Activated T-helper 1 cell treated with Interleukin-2 at 50 U/mL for 16 hours (primary cell): ENCODE measurements around the gene ZBTB34.
"Not testable (repeated sequence)": the region's sequence is repeated elsewhere in the genome, so short reads cannot be mapped to it uniquely, and the experiment has no call there.

ENCODE experiments used
- DNase-seq: peaks from one replicate; pipeline ENCODE4 v3.0.0-alpha.2; 2020; ENCODE audit warnings: low read depth

The ZBTB34 gene

GRCh38 chr9:126860077-126860756 is at the start of gene ZBTB34:
Gene ZBTB34 (plus strand): TSS chr9:126860639. CDS start chr9:126879400, 18,761 bp downstream.
- DNase-seq = peak; percentile 69

- no peak for DNase-seq
Observed at GRCh38 chr9:126813072-126813471, 47.4 kb upstream of the ZBTB34 start.

- no peak for DNase-seq
Observed at GRCh38 chr9:126814091-126814490, 46.3 kb upstream of the ZBTB34 start.

GRCh38 chr9:126817615-126818014 is 42.8 kb upstream of the ZBTB34 start:
- DNase-seq = not testable (repeated sequence)

GRCh38 chr9:126818482-126818881 is 42.0 kb upstream of the ZBTB34 start:
- no peak for DNase-seq

- no peak for DNase-seq
Observed at GRCh38 chr9:126819482-126819881, 41.0 kb upstream of the ZBTB34 start.

GRCh38 chr9:126822278-126822677 is 38.2 kb upstream of the ZBTB34 start:
- DNase-seq = no peak

GRCh38 chr9:126822873-126823272 is 37.6 kb upstream of the ZBTB34 start:
- DNase-seq = no peak

- DNase-seq = not testable (repeated sequence)
Observed at GRCh38 chr9:126824052-126824451, 36.4 kb upstream of the ZBTB34 start.

- no peak for DNase-seq
Observed at GRCh38 chr9:126827227-126827626, 33.2 kb upstream of the ZBTB34 start.

GRCh38 chr9:126829035-126829434 is 31.4 kb upstream of the ZBTB34 start:
- DNase-seq = no peak

- DNase-seq = no peak
Observed at GRCh38 chr9:126830827-126831226, 29.6 kb upstream of the ZBTB34 start.

GRCh38 chr9:126832440-126832839 is 28.0 kb upstream of the ZBTB34 start:
- no peak for DNase-seq

GRCh38 chr9:126833020-126833419 is 27.4 kb upstream of the ZBTB34 start:
- no peak for DNase-seq

GRCh38 chr9:126833710-126834345 is 26.6 kb upstream of the ZBTB34 start:
- DNase-seq = no peak

GRCh38 chr9:126834672-126835071 is 25.8 kb upstream of the ZBTB34 start:
- DNase-seq = no peak

GRCh38 chr9:126836216-126836615 is 24.2 kb upstream of the ZBTB34 start:
- DNase-seq = no peak

- no peak for DNase-seq
Observed at GRCh38 chr9:126838055-126838811, 22.2 kb upstream of the ZBTB34 start.

- DNase-seq = no peak
Observed at GRCh38 chr9:126838895-126839294, 21.5 kb upstream of the ZBTB34 start.

GRCh38 chr9:126839301-126839700 is 21.1 kb upstream of the ZBTB34 start:
- DNase-seq = no peak

GRCh38 chr9:126842220-126842842 is 18.1 kb upstream of the ZBTB34 start:
- DNase-seq = no peak

GRCh38 chr9:126842977-126843799 is 17.3 kb upstream of the ZBTB34 start:
- no peak for DNase-seq
